Retinal pigment epithelial cell (primary cell): ENCODE data around the gene NRBP1.
A peak's percentile ranks its signal among the peaks of the same experiment; 100 is the strongest.

ENCODE experiments used
- DNase-seq: peaks from one replicate; pipeline ENCODE4 v3.0.0-alpha.2; 2010; ENCODE audit warnings: low read depth
- H3K4me3 ChIP-seq: 2 replicates; pipeline ENCODE4 v1.5.1; 2011; ENCODE audit warnings: mild to moderate bottlenecking, low read length, control low read depth, moderate library complexity
- CTCF ChIP-seq: conservative IDR thresholded peaks from 2 replicates; pipeline ENCODE4 v1.5.1; 2011; ENCODE audit warnings: low read depth, low read length, control low read depth, inconsistent platforms

Gene NRBP1

GRCh38 chr2:27390822-27391679, 37.4 kb upstream of the NRBP1 start:
- no peak for TF ChIP-seq CTCF
- DNase-seq: no peak
- H3K4me3 ChIP-seq: no peak overlapping the region

GRCh38 chr2:27393225-27393624, 35.2 kb upstream of the NRBP1 start:
- no peak overlapping the region for H3K4me3 ChIP-seq
- no peak for DNase-seq
- TF ChIP-seq CTCF: no peak

- H3K4me3 ChIP-seq: no peak overlapping the region
- DNase-seq: no peak
- TF ChIP-seq CTCF: no peak
Measured at GRCh38 chr2:27398962-27399361, 29.5 kb upstream of the NRBP1 start.

- DNase-seq: no peak
- H3K4me3 ChIP-seq: no peak overlapping the region
- no peak for TF ChIP-seq CTCF
Measured at GRCh38 chr2:27400348-27401135, 27.9 kb upstream of the NRBP1 start.

GRCh38 chr2:27407798-27408491, 20.5 kb upstream of the NRBP1 start:
- DNase-seq: peak; percentile 26
- peak overlapping the region; percentile 87 for H3K4me3 ChIP-seq
- peak; percentile 69 for TF ChIP-seq CTCF

- H3K4me3 ChIP-seq: peak overlapping the region; percentile 87
- TF ChIP-seq CTCF: no peak
- no peak for DNase-seq
Measured at GRCh38 chr2:27408601-27409320, 19.7 kb upstream of the NRBP1 start.
